AG09319 (cell line): ENCODE measurements around the gene GLT1D1.

ENCODE experiments used
- DNase-seq: peaks from one replicate; pipeline ENCODE4 v3.0.0-alpha.2; 2010; ENCODE audit warnings: low read depth; ENCODE audit errors: extremely low read depth
- TF ChIP-seq, protein P1 (sequence below): IDR thresholded peaks from 2 replicates; pipeline ENCODE4 v1.5.1; 2011; ENCODE audit warnings: low read depth, mild to moderate bottlenecking, inconsistent platforms, low read length, moderate library complexity

The GLT1D1 gene

DNA sequence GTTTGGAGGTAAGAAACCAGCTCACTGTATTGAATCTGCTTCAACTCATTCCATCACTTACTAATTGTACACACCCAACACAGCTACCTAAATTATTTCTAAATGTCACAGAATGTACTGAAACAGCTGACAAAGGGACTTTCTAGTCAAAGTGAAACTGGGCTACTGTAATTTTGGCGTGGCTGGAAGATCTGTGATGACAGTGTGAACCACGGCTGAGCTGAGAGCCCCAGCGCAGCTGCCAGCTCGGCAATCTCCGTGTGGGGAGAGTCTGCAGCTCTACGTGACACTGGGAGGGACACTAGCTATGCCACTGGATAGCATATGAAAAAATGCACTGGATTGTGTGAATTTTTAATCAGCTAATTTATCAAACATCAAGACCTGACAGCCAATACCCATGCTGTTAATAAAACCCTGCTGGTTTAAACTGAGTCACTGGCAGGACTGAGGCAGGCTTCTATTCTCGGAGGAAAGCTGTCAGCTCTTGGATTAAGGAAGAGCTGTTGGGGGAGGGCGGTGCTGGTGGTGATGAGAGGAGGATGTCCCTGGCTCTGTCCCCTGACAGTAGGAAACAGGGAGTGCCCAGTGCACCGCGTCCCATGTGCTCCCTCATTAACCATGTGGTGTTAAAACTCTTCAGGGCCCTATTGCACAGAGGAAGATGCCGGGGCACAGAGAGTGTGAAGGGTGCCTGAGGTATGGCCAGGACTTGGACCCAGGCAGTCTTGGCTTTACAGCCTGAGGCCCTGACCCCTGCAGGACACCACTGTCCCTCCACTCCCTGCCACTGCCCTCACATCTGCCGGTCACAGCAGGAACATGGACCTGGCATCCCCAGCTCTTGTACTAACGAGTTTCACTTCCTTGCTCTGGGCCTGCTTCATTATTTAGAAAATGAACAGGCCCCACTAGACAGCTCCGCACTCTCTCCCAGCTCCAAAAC, 42.8 kb upstream of the GLT1D1 start:
- no peak for DNase-seq
- TF ChIP-seq, protein P1, sequence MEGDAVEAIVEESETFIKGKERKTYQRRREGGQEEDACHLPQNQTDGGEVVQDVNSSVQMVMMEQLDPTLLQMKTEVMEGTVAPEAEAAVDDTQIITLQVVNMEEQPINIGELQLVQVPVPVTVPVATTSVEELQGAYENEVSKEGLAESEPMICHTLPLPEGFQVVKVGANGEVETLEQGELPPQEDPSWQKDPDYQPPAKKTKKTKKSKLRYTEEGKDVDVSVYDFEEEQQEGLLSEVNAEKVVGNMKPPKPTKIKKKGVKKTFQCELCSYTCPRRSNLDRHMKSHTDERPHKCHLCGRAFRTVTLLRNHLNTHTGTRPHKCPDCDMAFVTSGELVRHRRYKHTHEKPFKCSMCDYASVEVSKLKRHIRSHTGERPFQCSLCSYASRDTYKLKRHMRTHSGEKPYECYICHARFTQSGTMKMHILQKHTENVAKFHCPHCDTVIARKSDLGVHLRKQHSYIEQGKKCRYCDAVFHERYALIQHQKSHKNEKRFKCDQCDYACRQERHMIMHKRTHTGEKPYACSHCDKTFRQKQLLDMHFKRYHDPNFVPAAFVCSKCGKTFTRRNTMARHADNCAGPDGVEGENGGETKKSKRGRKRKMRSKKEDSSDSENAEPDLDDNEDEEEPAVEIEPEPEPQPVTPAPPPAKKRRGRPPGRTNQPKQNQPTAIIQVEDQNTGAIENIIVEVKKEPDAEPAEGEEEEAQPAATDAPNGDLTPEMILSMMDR = no peak

DNA sequence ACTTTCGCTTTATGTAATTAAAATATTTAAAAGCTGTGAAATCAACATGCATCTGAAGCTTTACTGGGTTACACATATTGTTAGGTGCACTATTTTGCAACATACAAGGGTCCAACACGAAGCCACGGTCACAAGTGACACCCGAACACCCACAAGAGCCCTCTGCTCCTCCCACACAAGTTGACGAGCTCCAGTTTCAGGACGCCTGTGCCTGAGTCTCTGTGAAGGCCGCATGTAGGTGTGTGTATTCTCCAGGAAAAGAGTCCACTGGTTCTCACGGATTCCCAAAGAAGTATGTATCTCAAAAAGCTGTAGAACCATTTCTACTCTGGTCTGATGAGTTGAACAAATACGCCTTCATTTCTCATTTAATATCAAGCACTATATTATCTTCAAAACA, 41.5 kb upstream of the GLT1D1 start:
- TF ChIP-seq, protein P1 = no peak
- DNase-seq = no peak

DNA sequence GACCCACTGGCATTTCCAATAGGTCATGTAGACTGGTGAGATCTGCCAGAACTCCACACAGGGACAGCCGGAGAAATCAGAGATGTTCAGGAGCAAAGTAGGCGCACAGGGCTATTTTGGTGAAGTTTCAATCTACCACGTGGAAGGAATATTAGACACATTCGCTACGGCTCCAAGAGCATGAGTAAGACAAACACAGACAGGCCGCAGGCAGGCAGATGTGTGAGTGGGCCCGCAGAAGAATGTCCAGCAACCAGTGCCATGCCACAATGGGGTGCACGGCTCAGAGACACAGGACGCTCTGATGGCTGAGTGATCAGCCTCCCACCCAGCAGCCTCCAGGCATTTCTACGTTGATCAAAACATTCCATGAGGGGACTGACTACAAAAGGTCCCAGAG, 39.9 kb upstream of the GLT1D1 start:
- TF ChIP-seq, protein P1 = no peak

DNA sequence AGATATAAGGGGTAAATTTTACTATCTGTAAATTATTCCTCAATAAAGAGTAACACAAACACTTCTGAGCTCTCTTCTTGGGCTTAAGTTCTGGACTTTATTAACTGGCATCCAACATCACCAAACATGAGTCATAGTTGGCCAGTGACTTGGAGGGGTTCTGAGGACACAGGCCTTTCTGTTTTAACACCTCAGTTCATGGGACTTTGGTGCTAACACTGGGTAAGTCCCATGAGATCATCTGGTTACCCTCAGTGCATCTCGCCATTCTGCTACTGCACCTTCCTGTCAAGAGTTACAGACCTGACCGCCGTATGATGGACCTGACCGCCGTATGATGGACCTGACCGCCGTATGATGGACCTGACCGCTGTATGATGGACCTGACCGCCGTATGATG, 39.4 kb upstream of the GLT1D1 start:
- TF ChIP-seq, protein P1 = no peak
- no peak for DNase-seq

More for the DNA sequence above, 39.9 kb upstream of the GLT1D1 start:
- DNase-seq = no peak

DNA sequence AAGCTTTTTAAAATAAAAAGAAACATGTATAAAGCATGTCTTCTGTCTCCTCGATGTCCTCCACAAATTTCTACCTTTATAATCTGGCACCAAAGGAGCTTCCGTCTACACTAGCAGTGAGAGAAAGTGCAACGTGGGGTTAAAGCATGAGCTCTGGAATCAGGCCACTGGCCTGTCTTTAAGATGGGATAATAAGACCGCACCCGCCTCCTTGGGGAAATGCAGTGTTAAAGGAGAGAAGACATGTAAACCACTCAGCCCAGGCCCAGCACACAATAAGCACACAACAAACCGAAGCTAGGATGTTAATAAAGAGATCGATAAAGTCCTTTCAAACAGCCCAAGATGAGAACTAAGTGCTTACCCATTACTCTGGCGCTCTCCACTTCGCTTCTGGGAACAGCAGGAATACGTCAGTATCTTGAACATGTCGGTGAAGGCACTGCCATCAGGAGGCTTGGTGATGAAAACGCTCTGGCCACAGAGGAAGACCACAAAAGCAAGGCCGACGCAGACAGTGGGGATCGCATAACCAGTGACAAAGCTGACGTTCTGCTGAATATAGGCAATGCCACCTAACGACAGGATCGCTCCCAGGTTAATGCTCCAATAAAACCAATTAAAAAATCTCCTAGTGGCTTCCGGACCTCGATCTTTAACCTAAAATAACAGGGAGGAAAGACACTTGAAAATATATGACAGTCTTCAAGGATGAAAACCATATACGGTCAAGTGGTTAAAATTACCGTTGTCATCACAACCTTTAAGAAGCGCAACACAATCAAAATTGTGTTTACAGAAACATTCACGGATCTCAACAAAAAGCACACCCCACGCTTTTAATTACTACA, 38.6 kb upstream of the GLT1D1 start:
- TF ChIP-seq, protein P1 = no peak
- DNase-seq = no peak

DNA sequence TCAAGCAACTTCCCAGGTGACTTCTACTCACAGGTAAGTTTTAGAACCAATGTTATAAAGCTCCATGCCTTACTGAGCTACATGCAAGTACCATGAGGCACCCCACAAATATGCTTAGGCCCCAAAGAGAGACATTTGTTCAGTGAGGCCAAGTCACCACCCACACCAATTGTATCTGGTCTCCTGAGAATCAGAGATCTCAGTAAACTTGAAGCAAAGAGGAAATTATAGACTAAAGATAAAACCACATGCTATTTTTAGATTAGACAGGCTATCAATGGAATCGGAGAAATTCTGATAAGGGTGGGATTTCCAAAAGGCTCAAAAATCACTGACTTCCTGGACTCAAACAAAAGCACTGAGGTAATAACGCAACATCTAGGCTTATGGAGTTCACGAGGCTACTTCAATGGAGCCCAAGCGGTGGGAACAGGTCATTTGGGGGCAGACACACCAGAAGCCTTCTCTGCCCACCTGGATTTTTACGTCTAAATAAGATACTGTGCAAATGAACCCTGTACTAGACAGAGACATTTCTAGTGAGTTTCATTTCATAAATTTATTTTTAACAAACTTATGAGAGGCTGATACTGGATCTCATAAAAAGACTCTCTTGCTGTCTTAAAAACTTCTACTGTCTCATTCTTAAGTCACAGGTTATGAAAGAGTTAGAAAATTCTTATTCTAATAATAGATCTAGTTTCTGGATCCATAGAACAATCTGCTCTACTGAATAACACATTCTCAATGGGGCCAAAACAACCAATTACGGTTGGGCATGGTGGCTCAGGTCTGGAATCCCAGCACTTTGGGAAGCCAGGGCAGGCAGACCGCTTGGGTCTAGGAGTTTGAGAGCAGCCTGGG, 37.3 kb upstream of the GLT1D1 start:
- no peak for DNase-seq

More for the DNA sequence above, 37.3 kb upstream of the GLT1D1 start:
- TF ChIP-seq, protein P1 = no peak
